ENCODE results near the gene PPP3R1.

- no peak for TF ChIP-seq POLR2A (IDR thresholded peaks at IDR 0.05)
- no peak for TF ChIP-seq CTCF (IDR thresholded peaks at IDR 0.05)
Measured at GRCh38 chr2:68235090-68235489, 17.2 kb downstream of the PPP3R1 start.
